Eye (tissue), 1 donor: ENCODE results near the gene TUBGCP3.
A peak's percentile ranks its signal among the peaks of the same experiment; 100 is the strongest.
"Not testable (repeated sequence)": the region's sequence is repeated elsewhere in the genome, so short reads cannot be mapped to it uniquely, and the experiment has no call there.

ENCODE experiments used
- DNase-seq: peaks from one replicate; pipeline ENCODE4 v3.0.0-alpha.2; 2015

The TUBGCP3 gene

GRCh38 chr13:112522578-112522977 is 65.4 kb downstream of the TUBGCP3 start:
- DNase-seq = no peak

- no peak for DNase-seq
Observed at GRCh38 chr13:112521073-112521685, 66.8 kb downstream of the TUBGCP3 start.

- no peak for DNase-seq
Observed at GRCh38 chr13:112519517-112520060, 68.4 kb downstream of the TUBGCP3 start.

GRCh38 chr13:112516218-112516617 is 71.7 kb downstream of the TUBGCP3 start:
- DNase-seq = no peak

- no peak for DNase-seq
Observed at GRCh38 chr13:112513761-112514160, 74.2 kb downstream of the TUBGCP3 start.

- DNase-seq = no peak
Observed at GRCh38 chr13:112510987-112511685, 76.8 kb downstream of the TUBGCP3 start.

GRCh38 chr13:112510002-112510780 is 77.8 kb downstream of the TUBGCP3 start:
- peak; percentile 84 for DNase-seq

GRCh38 chr13:112509190-112509589 is 78.8 kb downstream of the TUBGCP3 start:
- no peak for DNase-seq

- DNase-seq = no peak
Observed at GRCh38 chr13:112506046-112506445, 81.9 kb downstream of the TUBGCP3 start.

- DNase-seq = no peak
Observed at GRCh38 chr13:112496166-112496565, 91.8 kb downstream of the TUBGCP3 start.

- no peak for DNase-seq
Observed at GRCh38 chr13:112495465-112495864, 92.5 kb downstream of the TUBGCP3 start.

GRCh38 chr13:112489199-112489598 is 98.8 kb downstream of the TUBGCP3 start:
- DNase-seq = no peak

GRCh38 chr13:112488343-112489050 is 99.5 kb downstream of the TUBGCP3 start:
- DNase-seq = not testable (repeated sequence)

GRCh38 chr13:112487127-112487517 is 100.8 kb downstream of the TUBGCP3 start:
- DNase-seq = no peak

- peak; percentile 26 for DNase-seq
Observed at GRCh38 chr13:112486386-112487126, 101.4 kb downstream of the TUBGCP3 start.

- DNase-seq = not testable (repeated sequence)
Observed at GRCh38 chr13:112485814-112486213, 102.1 kb downstream of the TUBGCP3 start.

- peak; percentile 22 for DNase-seq
Observed at GRCh38 chr13:112483299-112483698, 104.7 kb downstream of the TUBGCP3 start.

- DNase-seq = no peak
Observed at GRCh38 chr13:112481458-112481857, 106.5 kb downstream of the TUBGCP3 start.

GRCh38 chr13:112479389-112479788 is 108.6 kb downstream of the TUBGCP3 start:
- DNase-seq = no peak

- DNase-seq = no peak
Observed at GRCh38 chr13:112477070-112477619, 110.8 kb downstream of the TUBGCP3 start.

- DNase-seq = no peak
Observed at GRCh38 chr13:112475889-112476288, 112.1 kb downstream of the TUBGCP3 start.

GRCh38 chr13:112474869-112475268 is 113.1 kb downstream of the TUBGCP3 start:
- DNase-seq = no peak
